Measurements from ENCODE around the gene NCKIPSD. TPM values are rescaled to one million over a fixed set of nuclear protein-coding genes. Genes with fewer than 3 reads are reported as not detected.

NCKIPSD gene
- total and polyA plus RNA-seq, 2 experiments from 2014 or later: 19.9 to 22.9 TPM

DNA sequence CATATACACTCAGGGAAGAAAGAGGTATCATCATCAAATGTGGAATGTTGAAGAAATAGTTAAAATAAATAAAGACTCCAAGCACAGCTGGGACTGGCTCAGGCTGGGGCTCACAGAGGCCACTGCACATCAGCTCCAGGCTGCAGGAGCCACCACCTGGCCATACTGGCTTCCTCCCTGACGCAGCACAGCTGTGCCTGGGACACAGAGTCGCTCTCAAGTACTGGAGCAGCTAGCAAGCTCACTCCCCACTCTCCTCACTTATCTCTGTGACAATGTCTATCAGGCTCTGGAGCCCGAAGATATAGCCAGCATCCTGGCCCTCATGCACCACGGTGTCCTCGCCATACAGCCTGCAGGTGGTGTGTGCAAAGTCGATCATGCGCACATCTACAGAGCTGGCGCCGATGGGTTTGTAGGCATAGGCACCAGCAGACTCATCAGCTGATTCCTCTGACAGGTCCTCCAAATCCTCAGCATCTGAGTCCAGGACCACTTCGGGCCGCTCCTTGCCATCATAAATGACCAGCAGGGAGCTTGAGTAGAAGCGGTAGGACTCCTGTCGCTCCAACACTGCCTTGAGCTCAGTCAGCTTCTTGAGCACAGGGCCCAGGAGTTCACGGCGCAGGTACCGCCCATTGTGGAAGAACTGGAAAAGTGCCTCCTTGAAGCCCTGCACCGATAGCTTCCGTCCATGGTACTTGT, 2.5 kb upstream of the NCKIPSD start:
- TF ChIP-seq, protein P1, sequence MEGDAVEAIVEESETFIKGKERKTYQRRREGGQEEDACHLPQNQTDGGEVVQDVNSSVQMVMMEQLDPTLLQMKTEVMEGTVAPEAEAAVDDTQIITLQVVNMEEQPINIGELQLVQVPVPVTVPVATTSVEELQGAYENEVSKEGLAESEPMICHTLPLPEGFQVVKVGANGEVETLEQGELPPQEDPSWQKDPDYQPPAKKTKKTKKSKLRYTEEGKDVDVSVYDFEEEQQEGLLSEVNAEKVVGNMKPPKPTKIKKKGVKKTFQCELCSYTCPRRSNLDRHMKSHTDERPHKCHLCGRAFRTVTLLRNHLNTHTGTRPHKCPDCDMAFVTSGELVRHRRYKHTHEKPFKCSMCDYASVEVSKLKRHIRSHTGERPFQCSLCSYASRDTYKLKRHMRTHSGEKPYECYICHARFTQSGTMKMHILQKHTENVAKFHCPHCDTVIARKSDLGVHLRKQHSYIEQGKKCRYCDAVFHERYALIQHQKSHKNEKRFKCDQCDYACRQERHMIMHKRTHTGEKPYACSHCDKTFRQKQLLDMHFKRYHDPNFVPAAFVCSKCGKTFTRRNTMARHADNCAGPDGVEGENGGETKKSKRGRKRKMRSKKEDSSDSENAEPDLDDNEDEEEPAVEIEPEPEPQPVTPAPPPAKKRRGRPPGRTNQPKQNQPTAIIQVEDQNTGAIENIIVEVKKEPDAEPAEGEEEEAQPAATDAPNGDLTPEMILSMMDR (IDR thresholded peaks at IDR 0.05; ENCODE audit: poor library complexity): no peak
- TF ChIP-seq EZH2 (IDR thresholded peaks at IDR 0.05; ENCODE audit: borderline replicate concordance) (no peak), EZH2phosphoT487 (IDR thresholded peaks at IDR 0.05; ENCODE audit: low read depth, severe bottlenecking, unreplicated experiment) (no peak)
- no peak overlapping the region for H3K27ac ChIP-seq
- H2AFZ ChIP-seq: no peak overlapping the region
- H3K9me3 ChIP-seq (ENCODE audit: low read depth): no peaks in the 10 kb centered on the region
- H4K20me1 ChIP-seq (ENCODE audit: insufficient read depth, poor library complexity, severe bottlenecking): peaks cover 59% of the 10 kb centered on the region
- no peak overlapping the region for H3K4me3 ChIP-seq
- H3K79me2 ChIP-seq: peaks cover 46% of the 10 kb centered on the region
- H3K9me2 ChIP-seq (replicated peaks; ENCODE audit: insufficient read depth): no peaks in the 10 kb centered on the region
- H3K36me3 ChIP-seq (replicated peaks; ENCODE audit: insufficient read depth, low read depth): no peaks in the 10 kb centered on the region
- no peak for DNase-seq (ENCODE audit: low spot score)
- no peaks in the 10 kb centered on the region for H3K27me3 ChIP-seq
- WGBS (ENCODE audit: low lambda C conversion rate, missing lambda C conversion rate): 93% methylated on average over 18 of the region's 18 CpGs
- no peak overlapping the region for H3K4me2 ChIP-seq
- H3K4me1 ChIP-seq (ENCODE audit: insufficient read depth): peaks cover 25% of the 10 kb centered on the region

DNA sequence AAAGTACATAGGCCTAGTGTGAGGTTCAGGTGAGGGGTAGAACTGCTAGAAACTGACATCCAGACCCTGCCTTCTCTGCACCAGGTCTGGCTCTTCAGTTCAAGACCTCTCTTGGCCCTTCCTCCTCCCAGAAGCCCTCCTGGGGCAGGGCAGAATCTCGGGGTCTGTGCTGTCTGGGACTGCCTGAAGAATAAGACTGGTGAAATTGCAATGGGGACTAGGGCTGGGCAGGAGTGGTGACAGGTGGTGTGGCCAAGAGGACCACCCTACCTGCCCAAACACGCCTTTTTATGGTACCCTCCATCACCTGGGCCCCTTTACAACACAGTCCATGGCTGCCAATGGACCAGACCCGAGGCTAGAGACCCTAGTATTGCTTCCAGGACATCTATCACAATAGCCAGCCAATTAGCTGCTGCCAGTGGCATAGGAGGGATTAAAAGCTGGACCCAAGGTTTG, 1.5 kb upstream of the NCKIPSD start:
- no peak overlapping the region for H3K4me3 ChIP-seq
- H3K79me2 ChIP-seq: peaks cover 40% of the 10 kb centered on the region
- no peak overlapping the region for H3K27ac ChIP-seq
- no peaks in the 10 kb centered on the region for H3K9me2 ChIP-seq (replicated peaks; ENCODE audit: insufficient read depth)
- peaks cover 54% of the 10 kb centered on the region for H4K20me1 ChIP-seq (ENCODE audit: insufficient read depth, poor library complexity, severe bottlenecking)
- no peak for DNase-seq (ENCODE audit: low spot score)
- H2AFZ ChIP-seq: no peak overlapping the region
- H3K4me2 ChIP-seq: no peak overlapping the region
- no peaks in the 10 kb centered on the region for H3K36me3 ChIP-seq (replicated peaks; ENCODE audit: insufficient read depth, low read depth)
- TF ChIP-seq EZH2phosphoT487 (IDR thresholded peaks at IDR 0.05; ENCODE audit: low read depth, severe bottlenecking, unreplicated experiment) (no peak), EZH2 (IDR thresholded peaks at IDR 0.05; ENCODE audit: borderline replicate concordance) (no peak)
- TF ChIP-seq, protein P1 (IDR thresholded peaks at IDR 0.05; ENCODE audit: poor library complexity): no peak
- H3K4me1 ChIP-seq (ENCODE audit: insufficient read depth): peaks cover 30% of the 10 kb centered on the region
- 68% methylated on average over 3 of the region's 3 CpGs for WGBS (ENCODE audit: low lambda C conversion rate, missing lambda C conversion rate)
- H3K9me3 ChIP-seq (ENCODE audit: low read depth): no peaks in the 10 kb centered on the region
- H3K27me3 ChIP-seq: no peaks in the 10 kb centered on the region

DNA sequence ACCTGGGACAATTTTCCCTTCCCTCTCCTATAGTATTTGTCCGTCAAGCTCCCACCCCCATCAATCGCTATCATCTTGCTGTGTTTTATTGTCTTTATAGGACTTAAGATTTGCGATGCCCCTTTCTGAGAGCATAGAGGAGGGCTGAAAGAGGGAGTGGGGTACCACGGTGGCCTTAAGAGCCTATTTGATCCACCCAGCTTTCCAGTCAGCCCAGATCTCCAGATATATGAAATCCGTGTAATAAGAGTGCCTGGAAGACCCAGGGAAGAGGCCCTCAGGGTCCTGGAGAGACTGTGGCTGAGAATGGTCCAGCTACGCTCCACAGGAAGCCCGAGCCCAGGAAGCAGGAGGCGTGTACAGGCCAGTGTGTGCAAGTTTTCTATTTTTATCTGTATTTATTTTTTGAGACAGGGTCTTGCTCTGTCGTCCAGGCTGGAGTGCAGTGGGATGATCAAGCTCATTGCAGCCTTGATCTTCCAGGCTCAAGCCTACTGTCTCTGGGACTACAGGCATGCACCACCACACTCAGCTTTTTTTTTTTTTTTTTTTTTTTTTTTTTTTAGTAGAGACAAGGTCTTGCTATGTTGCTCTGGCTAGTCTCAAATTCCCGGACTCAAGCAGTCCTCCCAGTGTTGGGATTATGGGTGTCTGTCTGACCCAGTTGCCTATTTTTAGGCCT, 964 bp upstream of the NCKIPSD start:
- Histone ChIP-seq H3K4me3 (no peak overlapping the region), H3K79me2 (peaks cover 34% of the 10 kb centered on the region), H3K4me2 (peak overlapping the region; percentile 99), H3K9me3 (ENCODE audit: low read depth) (no peaks in the 10 kb centered on the region), H3K9me2 (replicated peaks; ENCODE audit: insufficient read depth) (no peaks in the 10 kb centered on the region), H2AFZ (no peak overlapping the region), H3K36me3 (replicated peaks; ENCODE audit: insufficient read depth, low read depth) (no peaks in the 10 kb centered on the region), H3K4me1 (ENCODE audit: insufficient read depth) (peaks cover 30% of the 10 kb centered on the region), H4K20me1 (ENCODE audit: insufficient read depth, poor library complexity, severe bottlenecking) (peaks cover 48% of the 10 kb centered on the region), H3K27me3 (no peaks in the 10 kb centered on the region), H3K27ac (peak overlapping the region; percentile 75)
- 68% methylated on average over 10 of the region's 10 CpGs for WGBS (ENCODE audit: low lambda C conversion rate, missing lambda C conversion rate)
- TF ChIP-seq EZH2phosphoT487 (IDR thresholded peaks at IDR 0.05; ENCODE audit: low read depth, severe bottlenecking, unreplicated experiment) (no peak), EZH2 (IDR thresholded peaks at IDR 0.05; ENCODE audit: borderline replicate concordance) (no peak)
- TF ChIP-seq, protein P1 (IDR thresholded peaks at IDR 0.05; ENCODE audit: poor library complexity): no peak
- no peak for DNase-seq (ENCODE audit: low spot score)

All from hepatocyte (in vitro differentiated cells).